Right atrium auricular region (tissue), 2 donors: Measurements from ENCODE around the gene PHF19. TPM values are rescaled to one million over a fixed set of nuclear protein-coding genes. Genes with fewer than 3 reads are reported as not detected.

ENCODE experiments used
- DNase-seq: peaks from one replicate; pipeline ENCODE4 v3.0.0-alpha.2; 2019; ENCODE audit warnings: low spot score
- H3K27ac ChIP-seq, 2 donors: fragments of 200-600 bp; sonication (generic); 1 replicate in 1 of 2; 2 replicates in 1 of 2; pipeline ENCODE4 v1.5.1; 2016 to 2019
- H3K27me3 ChIP-seq, 2 donors: fragments of 200-600 bp; sonication (generic); one replicate each; pipeline versions ENCODE4 v1.5.1 to v1.6.0; 2017 to 2019
- H3K36me3 ChIP-seq: fragments of 200-600 bp; sonication (generic); one replicate; pipeline ENCODE4 v1.5.1; 2016
- H3K4me1 ChIP-seq, 2 donors: fragments of 200-600 bp; sonication (generic); one replicate each; pipeline versions ENCODE4 v1.5.1 to v1.6.0; 2017 to 2019
- H3K4me3 ChIP-seq, 2 donors: fragments of 200-600 bp; sonication (generic); 1 replicate in 1 of 2; 2 replicates in 1 of 2; pipeline ENCODE4 v1.5.1; 2017 to 2019; ENCODE audit warnings: mild to moderate bottlenecking in 1 of 2, moderate library complexity in 1 of 2
- H3K9me3 ChIP-seq, 2 donors: fragments of 200-600 bp; sonication (generic); one replicate each; pipeline ENCODE4 v1.5.1; 2019
- CTCF ChIP-seq, 2 donors: fragments of 200-600 bp; sonication (generic); IDR thresholded peaks; one replicate each; pipeline ENCODE4 v1.5.1; 2019; ENCODE audit warnings: antibody characterized with exemption in 2 of 2
- total RNA-seq, 2 donors: library from RNA; depleted of rRNA; stranded (reverse); fragments of >200 nt; gene quantifications; one replicate each; pipeline ENCODE4 v1.1.0, GENCODE V29; 2016

PHF19 gene
- total RNA-seq, 2 donors from 2014 or later = 11.9 to 13.9 TPM

DNA sequence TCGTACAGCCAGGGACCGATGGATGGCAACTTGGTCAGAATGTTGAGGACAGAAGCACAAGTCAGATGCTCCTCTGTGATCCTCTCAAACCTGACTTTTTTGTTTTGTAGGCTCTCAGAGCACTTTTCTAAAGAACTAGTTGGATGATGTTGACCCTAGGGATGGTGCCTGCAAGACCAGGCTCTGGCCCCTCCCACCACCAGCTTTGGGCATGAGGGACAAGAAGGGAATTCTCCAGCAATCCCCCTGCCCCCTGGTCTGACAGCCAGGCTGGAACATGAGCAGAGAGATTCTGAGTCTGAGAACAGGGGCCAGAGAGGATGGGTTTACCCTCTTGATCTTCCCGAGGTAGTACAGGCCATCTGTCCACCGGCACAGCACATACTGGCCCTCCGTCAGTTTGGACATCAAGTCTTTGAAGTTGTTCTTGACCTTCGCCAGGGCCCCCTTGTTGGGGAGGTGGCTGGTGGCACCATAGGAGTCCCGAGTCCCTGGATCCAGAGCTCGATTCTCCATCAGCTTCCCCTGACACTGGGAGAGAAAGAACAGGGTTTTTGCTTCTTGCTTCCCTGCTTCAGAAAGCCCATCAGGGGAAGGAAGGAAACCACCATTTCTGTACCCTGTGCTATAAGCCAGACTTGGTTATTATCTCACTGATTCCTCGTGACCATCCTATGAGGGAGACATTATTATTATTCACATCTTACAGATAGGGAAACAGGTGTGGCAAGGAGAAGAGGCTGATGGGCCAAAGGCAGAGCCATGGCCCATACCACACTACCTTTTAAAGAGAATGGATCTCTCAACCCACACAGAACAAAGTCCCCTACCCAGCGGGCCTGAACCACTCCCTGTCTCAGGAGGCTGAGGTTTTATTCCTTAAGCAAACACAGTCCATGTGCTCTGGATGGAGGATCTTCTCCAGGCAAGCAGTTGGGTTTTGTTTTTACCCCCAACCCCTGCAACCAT is 2.5 kb downstream of the PHF19 start:
- no peak for TF ChIP-seq CTCF (IDR thresholded peaks at IDR 0.05)
- Histone ChIP-seq H3K4me1 (peaks cover 0 to 19% of the 10 kb centered on the region in 2 donors), H3K4me3 (no peak overlapping the region), H3K36me3 (no peaks in the 10 kb centered on the region), H3K27ac (no peak overlapping the region), H3K27me3 (no peaks in the 10 kb centered on the region), H3K9me3 (no peaks in the 10 kb centered on the region)
- DNase-seq = no peak

DNA sequence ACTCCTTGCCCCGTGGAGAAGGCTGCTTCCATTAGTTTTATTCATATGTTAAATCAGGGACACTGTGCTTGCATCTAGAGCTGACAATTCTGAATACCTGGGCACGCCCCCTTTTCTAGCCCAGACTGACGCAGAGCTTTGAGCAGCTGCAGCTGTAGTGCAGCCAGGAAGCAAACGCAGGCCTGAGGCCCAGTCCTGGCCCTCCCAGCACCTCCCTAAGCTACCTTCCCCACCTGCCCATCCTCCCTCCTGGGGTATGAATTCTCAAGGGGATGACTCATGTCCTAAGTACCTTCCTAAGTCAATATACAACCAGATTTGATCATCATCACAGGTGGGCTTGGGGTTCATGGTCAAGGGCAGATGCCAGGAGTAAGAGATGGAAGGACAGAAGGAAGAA is 3.5 kb downstream of the PHF19 start:
- H3K27ac ChIP-seq = no peak overlapping the region
- no peaks in the 10 kb centered on the region for H3K27me3 ChIP-seq
- no peak for DNase-seq
- H3K4me1 ChIP-seq = peaks cover 0 to 23% of the 10 kb centered on the region in 2 donors
- H3K36me3 ChIP-seq = no peaks in the 10 kb centered on the region
- no peak for TF ChIP-seq CTCF (IDR thresholded peaks at IDR 0.05)
- H3K4me3 ChIP-seq = no peak overlapping the region
- H3K9me3 ChIP-seq = no peaks in the 10 kb centered on the region

GRCh38 chr9:120872791-120873502 is 4.0 kb downstream of the PHF19 start:
- no peak for TF ChIP-seq CTCF (IDR thresholded peaks at IDR 0.05)
- Histone ChIP-seq H3K9me3 (no peaks in the 10 kb centered on the region), H3K27ac (no peak overlapping the region), H3K4me3 (no peak overlapping the region), H3K4me1 (peaks cover 0 to 26% of the 10 kb centered on the region in 2 donors), H3K36me3 (no peaks in the 10 kb centered on the region), H3K27me3 (no peaks in the 10 kb centered on the region)
- no peak for DNase-seq

- Histone ChIP-seq H3K4me3 (no peak overlapping the region), H3K27ac (peak overlapping the region in 1 of 2 donors; percentile 85), H3K27me3 (no peaks in the 10 kb centered on the region), H3K9me3 (no peaks in the 10 kb centered on the region), H3K4me1 (peaks cover 0 to 14% of the 10 kb centered on the region in 2 donors), H3K36me3 (no peaks in the 10 kb centered on the region)
- DNase-seq = no peak
- no peak for TF ChIP-seq CTCF (IDR thresholded peaks at IDR 0.05)
These were observed 6.8 kb downstream of the PHF19 start for GRCh38 chr9:120870206-120870605.

DNA sequence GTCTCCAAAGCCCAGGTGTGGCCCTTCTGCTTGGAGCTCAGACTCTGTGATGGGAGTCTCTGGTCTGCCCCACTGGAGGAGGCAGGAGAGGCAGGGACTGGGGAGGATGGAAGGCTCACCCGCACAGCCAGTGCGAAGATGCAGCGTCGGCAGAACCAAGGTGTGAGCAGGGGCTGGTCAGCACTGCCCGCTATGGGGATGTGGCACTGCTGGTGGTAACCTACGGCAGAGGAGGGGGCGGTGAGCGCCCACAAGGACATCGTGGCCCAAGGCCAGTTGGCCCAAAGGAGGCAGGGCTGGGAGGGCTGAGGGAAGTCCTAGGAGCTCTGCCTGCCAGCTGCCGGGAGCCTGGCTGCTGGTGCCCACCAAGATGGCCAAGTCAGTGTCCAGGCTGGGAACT is 7.3 kb downstream of the PHF19 start:
- Histone ChIP-seq H3K36me3 (no peaks in the 10 kb centered on the region), H3K27me3 (no peaks in the 10 kb centered on the region), H3K4me1 (peaks cover 0 to 14% of the 10 kb centered on the region in 2 donors), H3K4me3 (no peak overlapping the region), H3K9me3 (no peaks in the 10 kb centered on the region), H3K27ac (peak overlapping the region; percentile 85 to 88)
- no peak for TF ChIP-seq CTCF (IDR thresholded peaks at IDR 0.05)
- no peak for DNase-seq
